Measurements from ENCODE around the gene MAGI3. TPM values are rescaled to one million over a fixed set of nuclear protein-coding genes. Genes with fewer than 3 reads are reported as not detected.

Gene MAGI3
- total and polyA plus RNA-seq, 8 donors = 4.6 to 24.2 (median 15.6) TPM

DNA sequence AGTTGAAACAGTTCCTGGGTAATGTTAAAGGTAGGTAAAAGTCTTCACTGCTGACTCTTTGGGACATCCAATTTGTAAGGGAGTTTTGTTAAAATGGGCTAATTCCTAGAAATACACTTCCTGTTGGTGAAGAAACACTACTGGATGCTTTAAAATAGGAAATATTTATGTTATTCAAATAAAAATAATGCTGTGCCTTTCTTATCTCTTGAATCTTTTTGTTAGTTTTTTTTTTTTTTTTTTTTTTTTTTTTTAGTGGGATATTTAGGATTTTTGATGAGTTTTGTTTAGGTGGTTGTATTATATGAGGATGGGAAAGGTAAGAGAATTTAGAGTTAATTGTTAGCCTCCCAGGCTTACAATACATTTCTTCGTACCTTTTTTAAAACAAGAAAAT, 4.5 kb downstream of the MAGI3 start:
- ATAC-seq = no peak
- intact Hi-C loops (cut with DNase I) = loop anchor here in 1 of 3 donors (5.0 kb wide), 1 partner anchor 292 kb away; no protein-coding TSS in a partner anchor
- DNase-seq = no peak
- Histone ChIP-seq H3K27me3 (no peaks in the 10 kb centered on the region), H3K36me3 (no peaks in the 10 kb centered on the region), H3K9me3 (no peaks in the 10 kb centered on the region), H3K4me1 (peaks cover 20 to 48% (median 39%) of the 10 kb centered on the region in 3 donors), H3K27ac (peak overlapping the region in 2 of 4 donors; percentile 45 to 94), H3K4me3 (peak overlapping the region in 1 of 4 donors; percentile 12)
- no peak for FAIRE-seq
- TF ChIP-seq, protein P1, sequence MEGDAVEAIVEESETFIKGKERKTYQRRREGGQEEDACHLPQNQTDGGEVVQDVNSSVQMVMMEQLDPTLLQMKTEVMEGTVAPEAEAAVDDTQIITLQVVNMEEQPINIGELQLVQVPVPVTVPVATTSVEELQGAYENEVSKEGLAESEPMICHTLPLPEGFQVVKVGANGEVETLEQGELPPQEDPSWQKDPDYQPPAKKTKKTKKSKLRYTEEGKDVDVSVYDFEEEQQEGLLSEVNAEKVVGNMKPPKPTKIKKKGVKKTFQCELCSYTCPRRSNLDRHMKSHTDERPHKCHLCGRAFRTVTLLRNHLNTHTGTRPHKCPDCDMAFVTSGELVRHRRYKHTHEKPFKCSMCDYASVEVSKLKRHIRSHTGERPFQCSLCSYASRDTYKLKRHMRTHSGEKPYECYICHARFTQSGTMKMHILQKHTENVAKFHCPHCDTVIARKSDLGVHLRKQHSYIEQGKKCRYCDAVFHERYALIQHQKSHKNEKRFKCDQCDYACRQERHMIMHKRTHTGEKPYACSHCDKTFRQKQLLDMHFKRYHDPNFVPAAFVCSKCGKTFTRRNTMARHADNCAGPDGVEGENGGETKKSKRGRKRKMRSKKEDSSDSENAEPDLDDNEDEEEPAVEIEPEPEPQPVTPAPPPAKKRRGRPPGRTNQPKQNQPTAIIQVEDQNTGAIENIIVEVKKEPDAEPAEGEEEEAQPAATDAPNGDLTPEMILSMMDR (IDR thresholded peaks at IDR 0.05) = no peak
- 58 to 68% methylated on average over 1 of the region's 1 CpG for WGBS, 2 donors

DNA sequence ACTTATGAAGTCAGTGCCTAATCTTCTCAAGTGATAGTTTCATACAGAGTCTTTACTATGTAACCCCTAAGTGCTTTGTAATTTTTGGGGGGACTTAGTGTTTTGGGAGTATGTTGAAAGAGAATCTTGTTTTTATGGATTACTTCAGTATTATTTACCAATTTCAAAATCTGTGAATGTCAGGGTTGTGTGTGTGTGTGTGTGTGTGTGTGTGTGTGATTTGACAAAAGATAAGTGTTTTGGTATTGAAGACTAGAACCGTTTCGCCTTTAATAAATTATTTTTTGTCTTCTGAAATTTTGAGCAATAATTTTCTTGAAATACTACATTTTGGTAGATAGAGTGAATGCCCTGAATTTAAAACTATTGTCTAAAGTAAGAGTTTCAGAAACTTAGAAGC, 5.8 kb downstream of the MAGI3 start:
- intact Hi-C loops (cut with DNase I) = no loop called here
- Histone ChIP-seq H3K36me3 (no peaks in the 10 kb centered on the region), H3K4me3 (no peak overlapping the region), H3K27ac (no peak overlapping the region), H3K4me1 (peaks cover 26 to 56% (median 49%) of the 10 kb centered on the region in 3 donors), H3K9me3 (no peaks in the 10 kb centered on the region), H3K27me3 (no peaks in the 10 kb centered on the region)
- no peak for DNase-seq
- no peak for ATAC-seq
- TF ChIP-seq, protein P1 (IDR thresholded peaks at IDR 0.05) = no peak
- 63 to 67% methylated on average over 2 of the region's 2 CpGs for WGBS, 2 donors
- no peak for FAIRE-seq

DNA sequence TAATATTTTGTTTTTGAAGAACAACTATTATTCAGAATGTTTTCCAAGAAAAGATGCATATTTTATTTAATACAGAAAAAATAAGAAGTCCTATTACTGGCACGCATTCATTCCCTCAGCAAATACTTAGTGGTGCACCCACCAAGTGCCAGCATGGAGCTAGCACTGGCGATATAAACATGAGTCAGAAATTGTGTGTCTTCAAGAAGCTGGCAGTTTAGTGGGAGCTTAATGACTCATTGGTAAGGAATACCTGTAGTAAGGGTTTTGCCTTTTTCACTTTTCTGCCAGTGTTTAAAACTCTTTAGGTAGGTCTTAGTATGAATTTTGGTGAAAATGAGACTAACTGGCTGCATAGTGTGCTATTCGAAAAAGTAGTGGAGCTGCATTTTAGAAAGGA, 6.3 kb downstream of the MAGI3 start:
- peaks cover 29 to 61% (median 53%) of the 10 kb centered on the region in 3 donors for H3K4me1 ChIP-seq
- WGBS, 2 donors = 49 to 63% methylated on average over 3 of the region's 3 CpGs
- H3K4me3 ChIP-seq = no peak overlapping the region
- intact Hi-C loops (cut with DNase I) = no loop called here
- H3K27me3 ChIP-seq = no peaks in the 10 kb centered on the region
- DNase-seq (peak in 1 of 6 donors; percentile 33), FAIRE-seq (no peak), ATAC-seq (peak; percentile 44 to 65 (median 54))
- H3K9me3 ChIP-seq = no peaks in the 10 kb centered on the region
- no peak overlapping the region for H3K27ac ChIP-seq
- H3K36me3 ChIP-seq = no peaks in the 10 kb centered on the region
- TF ChIP-seq, protein P1 (IDR thresholded peaks at IDR 0.05) = no peak

DNA sequence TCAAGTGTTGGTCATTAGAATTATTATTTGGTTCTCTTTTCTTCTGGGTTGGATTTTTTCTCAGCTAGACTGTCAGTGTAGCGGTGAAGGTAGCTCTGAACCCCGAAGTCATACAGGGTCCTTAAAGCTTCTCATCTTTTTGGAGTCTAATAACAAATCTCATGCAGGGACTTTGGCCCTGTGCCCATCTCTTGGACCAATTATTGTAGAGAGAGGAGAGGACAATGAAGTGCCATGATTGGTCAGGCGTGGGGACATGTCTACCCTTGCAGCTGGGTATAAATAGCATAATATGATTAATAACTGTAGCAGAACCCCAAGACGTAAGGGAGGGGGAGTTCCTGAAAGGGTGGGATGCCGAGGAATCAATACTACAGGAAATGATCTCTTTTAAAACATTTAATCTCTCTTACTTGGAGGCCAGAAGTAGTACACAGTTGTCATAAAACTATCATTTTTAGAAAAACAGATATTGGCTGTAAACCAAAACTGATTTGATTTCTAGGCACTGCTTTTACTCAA, 8.8 kb downstream of the MAGI3 start:
- no peak for ATAC-seq
- intact Hi-C loops (cut with DNase I) = no loop called here
- DNase-seq = no peak
- no peak for FAIRE-seq
- no peak overlapping the region for H3K4me3 ChIP-seq
- H3K27ac ChIP-seq = no peak overlapping the region
- no peaks in the 10 kb centered on the region for H3K9me3 ChIP-seq
- no peaks in the 10 kb centered on the region for H3K27me3 ChIP-seq
- WGBS, 2 donors = 65 to 72% methylated on average over 5 of the region's 5 CpGs
- H3K36me3 ChIP-seq = no peaks in the 10 kb centered on the region
- TF ChIP-seq, protein P1 (IDR thresholded peaks at IDR 0.05) = no peak
- H3K4me1 ChIP-seq = peaks cover 32 to 48% (median 45%) of the 10 kb centered on the region in 3 donors

DNA sequence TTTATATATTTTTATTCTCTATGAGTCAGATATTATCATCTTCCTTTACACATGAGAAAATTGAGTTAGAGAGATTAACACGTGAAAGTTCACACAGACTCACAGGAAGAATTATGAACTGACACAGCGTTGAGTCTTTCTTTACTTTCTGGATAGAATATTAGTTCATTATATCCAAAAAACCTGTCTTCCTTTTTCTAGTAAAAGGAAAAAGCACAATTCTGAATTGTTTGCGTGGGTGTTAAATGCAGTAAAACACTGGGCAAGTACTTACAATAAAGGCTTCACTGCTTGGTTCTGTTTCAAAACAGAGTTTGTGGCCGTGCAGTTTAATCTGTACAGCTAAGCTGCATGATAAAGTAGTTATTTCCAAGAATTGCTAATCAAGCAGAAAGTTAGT, 10.8 kb downstream of the MAGI3 start:
- DNase-seq (no peak), ATAC-seq (no peak), FAIRE-seq (no peak)
- H3K4me3 ChIP-seq = no peak overlapping the region
- TF ChIP-seq, protein P1 (IDR thresholded peaks at IDR 0.05) = no peak
- no peaks in the 10 kb centered on the region for H3K36me3 ChIP-seq
- H3K9me3 ChIP-seq = no peaks in the 10 kb centered on the region
- H3K4me1 ChIP-seq = peaks cover 25 to 40% (median 33%) of the 10 kb centered on the region in 3 donors
- WGBS, 2 donors = 22 to 23% methylated on average over 4 of the region's 4 CpGs
- no peak overlapping the region for H3K27ac ChIP-seq
- no peaks in the 10 kb centered on the region for H3K27me3 ChIP-seq
- intact Hi-C loops (cut with DNase I) = no loop called here

Data from pancreas (tissue), 10 donors.